ENCODE results near the gene ZMIZ1. TPM values are rescaled to one million over a fixed set of nuclear protein-coding genes. Genes with fewer than 3 reads are reported as not detected.

Gene ZMIZ1
- total and polyA plus RNA-seq, 2 experiments from 2014 or later, result 9.2 to 30.9 TPM

DNA sequence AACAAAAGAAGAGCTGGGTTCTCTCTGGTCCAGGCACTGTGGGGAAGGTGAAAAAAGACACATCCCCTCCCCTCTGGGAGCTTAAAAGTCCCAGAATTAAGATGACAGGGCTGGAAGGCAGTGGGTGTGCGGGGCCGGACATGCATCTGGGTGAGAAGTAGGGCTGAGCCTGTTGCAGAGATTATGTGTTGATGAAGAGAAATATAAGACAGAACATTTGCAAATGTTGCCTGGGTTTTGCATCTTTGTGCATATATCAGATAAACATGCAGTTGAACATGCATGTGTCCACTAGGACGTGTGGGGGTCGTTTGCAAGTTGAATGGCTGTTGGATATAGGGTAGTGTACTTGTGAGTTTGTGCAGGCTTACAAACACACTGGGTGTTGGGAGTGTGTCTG, 184.2 kb downstream of the ZMIZ1 start:
- no peaks in the 10 kb centered on the region for H3K36me3 ChIP-seq (ENCODE audit: insufficient read depth)
- Mint-ChIP-seq H3K27ac (no peak overlapping the region), H3K4me3 (no peak overlapping the region), H3K36me3 (ENCODE audit: low read depth) (no peaks in the 10 kb centered on the region), H3K4me1 (peaks cover 10% of the 10 kb centered on the region), H3K9me3 (no peaks in the 10 kb centered on the region), H3K27me3 (ENCODE audit: insufficient read depth, low read depth, poor library complexity) (peaks cover 10% of the 10 kb centered on the region)
- H3K4me3 ChIP-seq, result no peak overlapping the region
- no peaks in the 10 kb centered on the region for H3K27me3 ChIP-seq (ENCODE audit: insufficient read depth)
- no peak overlapping the region for H3K4me2 ChIP-seq
- H3K4me1 ChIP-seq (ENCODE audit: insufficient read depth), result no peaks in the 10 kb centered on the region; the same call in 1 of the 2 replicates
- H3K27ac ChIP-seq (ENCODE audit: low read depth), result no peak overlapping the region
- TF ChIP-seq CTCF (conservative IDR thresholded peaks at IDR 0.05; ENCODE audit: low read depth in 2 of 2), result no peak
- no peak for TF ChIP-seq EZH2 (IDR thresholded peaks at IDR 0.05; ENCODE audit: low read depth, unreplicated experiment)
- H3K9me2 ChIP-seq (ENCODE audit: insufficient read depth), result no peaks in the 10 kb centered on the region
- no peaks in the 10 kb centered on the region; the same call in 1 of the 2 replicates for H3K79me2 ChIP-seq (replicated peaks; ENCODE audit: insufficient read depth)
- H3F3A ChIP-seq (replicated peaks; ENCODE audit: low read depth), result no peaks in the 10 kb centered on the region
- H4K20me1 ChIP-seq (replicated peaks; ENCODE audit: insufficient read depth), result peaks cover 11% of the 10 kb centered on the region; the same call in 1 of the 2 replicates
- no peak for ATAC-seq
- no peak overlapping the region for H2AFZ ChIP-seq
- no peak for DNase-seq (ENCODE audit: low spot score)

- no peak for ATAC-seq
- Histone ChIP-seq H4K20me1 (replicated peaks; ENCODE audit: insufficient read depth) (peaks cover 11% of the 10 kb centered on the region; the same call in 1 of the 2 replicates), H3K4me3 (no peak overlapping the region), H2AFZ (no peak overlapping the region), H3K79me2 (replicated peaks; ENCODE audit: insufficient read depth) (no peaks in the 10 kb centered on the region; the same call in 1 of the 2 replicates), H3K9me2 (ENCODE audit: insufficient read depth) (no peaks in the 10 kb centered on the region), H3K4me1 (ENCODE audit: insufficient read depth) (no peaks in the 10 kb centered on the region), H3F3A (replicated peaks; ENCODE audit: low read depth) (no peaks in the 10 kb centered on the region), H3K27ac (ENCODE audit: low read depth) (no peak overlapping the region), H3K27me3 (ENCODE audit: insufficient read depth) (no peaks in the 10 kb centered on the region), H3K36me3 (ENCODE audit: insufficient read depth) (no peaks in the 10 kb centered on the region), H3K4me2 (no peak overlapping the region)
- TF ChIP-seq EZH2 (IDR thresholded peaks at IDR 0.05; ENCODE audit: low read depth, unreplicated experiment), result no peak
- peaks cover 6% of the 10 kb centered on the region for H3K27me3 Mint-ChIP-seq (ENCODE audit: insufficient read depth, low read depth, poor library complexity)
- no peaks in the 10 kb centered on the region for H3K36me3 Mint-ChIP-seq (ENCODE audit: low read depth)
- no peak for DNase-seq (ENCODE audit: low spot score)
- H3K9me3 Mint-ChIP-seq, result no peaks in the 10 kb centered on the region
- no peak overlapping the region for H3K4me3 Mint-ChIP-seq
- no peak overlapping the region for H3K27ac Mint-ChIP-seq
- peaks cover 4% of the 10 kb centered on the region; the same call in 2 of the 3 replicates for H3K4me1 Mint-ChIP-seq
These were observed 184.9 kb downstream of the ZMIZ1 start for GRCh38 chr10:79253704-79254103.

GRCh38 chr10:79254333-79255006, 185.7 kb downstream of the ZMIZ1 start:
- Histone ChIP-seq H3K9me2 (ENCODE audit: insufficient read depth) (no peaks in the 10 kb centered on the region), H3K4me2 (no peak overlapping the region), H3K27ac (ENCODE audit: low read depth) (no peak overlapping the region), H3K79me2 (replicated peaks; ENCODE audit: insufficient read depth) (no peaks in the 10 kb centered on the region; the same call in 1 of the 2 replicates), H3K27me3 (ENCODE audit: insufficient read depth) (no peaks in the 10 kb centered on the region), H3K4me3 (no peak overlapping the region), H4K20me1 (replicated peaks; ENCODE audit: insufficient read depth) (peaks cover 11% of the 10 kb centered on the region; the same call in 1 of the 2 replicates), H3K4me1 (ENCODE audit: insufficient read depth) (no peaks in the 10 kb centered on the region), H3K36me3 (ENCODE audit: insufficient read depth) (no peaks in the 10 kb centered on the region), H3F3A (replicated peaks; ENCODE audit: low read depth) (no peaks in the 10 kb centered on the region), H2AFZ (no peak overlapping the region)
- TF ChIP-seq EZH2 (IDR thresholded peaks at IDR 0.05; ENCODE audit: low read depth, unreplicated experiment) (no peak), CREB1 (CRISPR knock-in tag; IDR thresholded peaks at IDR 0.05; ENCODE audit: low read depth) (no peak), JUNB (IDR thresholded peaks at IDR 0.05; ENCODE audit: unreplicated experiment) (no peak)
- H3K9me3 Mint-ChIP-seq, result no peaks in the 10 kb centered on the region
- peaks cover 5% of the 10 kb centered on the region for H3K27me3 Mint-ChIP-seq (ENCODE audit: insufficient read depth, low read depth, poor library complexity)
- ATAC-seq (0 out of 3 replicates have a peak, but pooled peaks have one; percentile 15), DNase-seq (ENCODE audit: low spot score) (no peak)
- H3K27ac Mint-ChIP-seq, result no peak overlapping the region
- H3K36me3 Mint-ChIP-seq (ENCODE audit: low read depth), result 0 out of 3 replicates have a peak, but pooled peaks cover 3% of the 10 kb centered on the region
- H3K4me3 Mint-ChIP-seq, result no peak overlapping the region
- H3K4me1 Mint-ChIP-seq, result peaks cover 8% of the 10 kb centered on the region; the same call in 2 of the 3 replicates

All from GM23338 (cell line).